Neural progenitor cell (in vitro differentiated cells): ENCODE results near the gene ZBTB7B. TPM values are rescaled to one million over a fixed set of nuclear protein-coding genes. Genes with fewer than 3 reads are reported as not detected.

Experiments
- DNase-seq: peaks from one replicate; pipeline ENCODE4 v3.0.0-alpha.2; 2016; ENCODE audit warnings: low spot score
- H2AFZ ChIP-seq: fragments of 200-600 bp; sonication (generic); replicated peaks from 2 replicates; pipeline ENCODE4 v1.6.1; 2016; ENCODE audit warnings: antibody characterized with exemption
- H3F3A ChIP-seq: fragments of 200-600 bp; sonication (generic); 2 replicates; pipeline ENCODE4 v1.6.1; 2016; ENCODE audit warnings: antibody characterized with exemption, low read depth
- H3K27ac ChIP-seq: fragments of 200-600 bp; sonication (generic); 2 replicates; pipeline ENCODE4 v1.5.1; 2016; ENCODE audit warnings: mild to moderate bottlenecking
- H3K27me3 ChIP-seq: fragments of 200-600 bp; sonication (generic); 2 replicates; pipeline ENCODE4 v1.6.1; 2016; ENCODE audit warnings: mild to moderate bottlenecking, moderate library complexity
- H3K36me3 ChIP-seq: fragments of 200-600 bp; sonication (generic); 2 replicates; pipeline ENCODE4 v1.5.1; 2016
- H3K4me1 ChIP-seq: fragments of 200-600 bp; sonication (generic); 2 replicates; pipeline ENCODE4 v1.6.1; 2016; ENCODE audit warnings: mixed run types
- H3K4me2 ChIP-seq: fragments of 200-600 bp; sonication (generic); 2 replicates; pipeline ENCODE4 v1.6.1; 2016
- H3K4me3 ChIP-seq: fragments of 200-600 bp; sonication (generic); 2 replicates; pipeline ENCODE4 v1.5.1; 2016
- H3K79me2 ChIP-seq: fragments of 200-600 bp; sonication (generic); 2 replicates; pipeline ENCODE4 v1.6.1; 2016; ENCODE audit warnings: low read depth
- H3K9ac ChIP-seq: fragments of 200-600 bp; sonication (generic); 2 replicates; pipeline ENCODE4 v1.6.1; 2016
- H3K9me3 ChIP-seq: fragments of 200-600 bp; sonication (generic); 2 replicates; pipeline ENCODE4 v1.5.1; 2016; ENCODE audit warnings: low read depth
- H4K20me1 ChIP-seq: fragments of 200-600 bp; sonication (generic); 2 replicates; pipeline ENCODE4 v1.6.1; 2016; ENCODE audit warnings: low read depth
- H3K27ac Mint-ChIP-seq: 3 replicates; pipeline ENCODE4 v1.8.0; 2021; ENCODE audit warnings: mixed read lengths
- H3K27me3 Mint-ChIP-seq: 2 replicates; pipeline ENCODE4 v1.8.0; 2022; ENCODE audit warnings: low read depth, mild to moderate bottlenecking, inconsistent platforms, moderate library complexity, mixed read lengths; ENCODE audit not compliant: insufficient read depth
- H3K36me3 Mint-ChIP-seq: 3 replicates; pipeline ENCODE4 v1.8.0; 2021; ENCODE audit warnings: mixed read lengths
- H3K4me1 Mint-ChIP-seq: 3 replicates; pipeline ENCODE4 v1.8.0; 2021; ENCODE audit warnings: mixed read lengths
- H3K4me3 Mint-ChIP-seq: 3 replicates; pipeline ENCODE4 v1.8.0; 2021; ENCODE audit warnings: mild to moderate bottlenecking, moderate library complexity, mixed read lengths
- H3K9me3 Mint-ChIP-seq: 3 replicates; pipeline ENCODE4 v1.8.0; 2020; ENCODE audit warnings: mixed read lengths
- EZH2 ChIP-seq: fragments of 200-600 bp; sonication (generic); IDR thresholded peaks from 2 replicates; pipeline ENCODE4 v1.6.1; 2017; ENCODE audit warnings: antibody characterized with exemption, mild to moderate bottlenecking, moderate library complexity
- EZH2phosphoT487 ChIP-seq: fragments of 200-600 bp; sonication (generic); IDR thresholded peaks from 2 replicates; pipeline ENCODE4 v1.6.1; 2017; ENCODE audit warnings: antibody characterized with exemption
- total RNA-seq: library from RNA; depleted of rRNA; stranded (reverse); fragments of >200 nt; gene quantifications from 2 replicates; pipeline ENCODE4 v1.2.3, GENCODE V29; 2015; ENCODE audit warnings: low replicate concordance
- TF ChIP-seq, protein P1 (sequence below): fragments of 200-600 bp; sonication (generic); IDR thresholded peaks from 2 replicates; pipeline ENCODE4 v1.5.1; 2017; ENCODE audit warnings: antibody characterized with exemption, mild to moderate bottlenecking

ZBTB7B gene
- total RNA-seq, 1 donor from 2014 or later, result 4.7 TPM

DNA sequence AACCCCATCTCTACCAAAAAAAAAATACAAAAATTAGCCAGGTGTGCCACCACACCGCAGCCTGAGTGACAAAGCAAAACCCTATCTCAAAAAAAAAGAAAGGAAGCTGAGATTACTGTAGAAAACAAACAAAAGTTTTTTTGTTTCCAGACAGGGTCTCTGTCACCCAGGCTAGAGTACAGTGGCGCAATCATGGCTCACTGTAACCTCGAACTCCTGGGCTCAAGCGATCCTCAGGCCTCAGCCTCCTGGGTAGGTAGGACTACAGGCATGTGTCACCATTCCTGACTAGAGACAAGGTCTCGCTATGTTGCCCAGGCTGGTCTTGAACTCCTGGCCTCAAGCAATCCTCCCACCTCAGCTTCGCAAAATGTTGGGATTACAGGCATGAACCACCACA, 38.2 kb upstream of the ZBTB7B start:
- no peaks in the 10 kb centered on the region for H3K27me3 ChIP-seq
- Mint-ChIP-seq H3K9me3 (no peaks in the 10 kb centered on the region), H3K4me3 (no peak overlapping the region), H3K4me1 (peaks cover 41% of the 10 kb centered on the region), H3K36me3 (peaks cover 19% of the 10 kb centered on the region), H3K27me3 (peaks cover 9% of the 10 kb centered on the region), H3K27ac (no peak overlapping the region)
- no peak overlapping the region for H3K9ac ChIP-seq
- no peaks in the 10 kb centered on the region for H3K9me3 ChIP-seq
- H3K4me1 ChIP-seq, result peaks cover 28% of the 10 kb centered on the region
- no peak for DNase-seq
- no peak overlapping the region for H2AFZ ChIP-seq
- H3K27ac ChIP-seq, result no peak overlapping the region
- TF ChIP-seq EZH2 (no peak), EZH2phosphoT487 (no peak)
- TF ChIP-seq, protein P1, sequence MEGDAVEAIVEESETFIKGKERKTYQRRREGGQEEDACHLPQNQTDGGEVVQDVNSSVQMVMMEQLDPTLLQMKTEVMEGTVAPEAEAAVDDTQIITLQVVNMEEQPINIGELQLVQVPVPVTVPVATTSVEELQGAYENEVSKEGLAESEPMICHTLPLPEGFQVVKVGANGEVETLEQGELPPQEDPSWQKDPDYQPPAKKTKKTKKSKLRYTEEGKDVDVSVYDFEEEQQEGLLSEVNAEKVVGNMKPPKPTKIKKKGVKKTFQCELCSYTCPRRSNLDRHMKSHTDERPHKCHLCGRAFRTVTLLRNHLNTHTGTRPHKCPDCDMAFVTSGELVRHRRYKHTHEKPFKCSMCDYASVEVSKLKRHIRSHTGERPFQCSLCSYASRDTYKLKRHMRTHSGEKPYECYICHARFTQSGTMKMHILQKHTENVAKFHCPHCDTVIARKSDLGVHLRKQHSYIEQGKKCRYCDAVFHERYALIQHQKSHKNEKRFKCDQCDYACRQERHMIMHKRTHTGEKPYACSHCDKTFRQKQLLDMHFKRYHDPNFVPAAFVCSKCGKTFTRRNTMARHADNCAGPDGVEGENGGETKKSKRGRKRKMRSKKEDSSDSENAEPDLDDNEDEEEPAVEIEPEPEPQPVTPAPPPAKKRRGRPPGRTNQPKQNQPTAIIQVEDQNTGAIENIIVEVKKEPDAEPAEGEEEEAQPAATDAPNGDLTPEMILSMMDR, result no peak
- no peaks in the 10 kb centered on the region for H3K36me3 ChIP-seq
- H4K20me1 ChIP-seq, result peaks cover 20% of the 10 kb centered on the region
- peaks cover 26% of the 10 kb centered on the region for H3F3A ChIP-seq
- peaks cover 55% of the 10 kb centered on the region for H3K79me2 ChIP-seq
- H3K4me3 ChIP-seq, result no peak overlapping the region
- no peak overlapping the region for H3K4me2 ChIP-seq

DNA sequence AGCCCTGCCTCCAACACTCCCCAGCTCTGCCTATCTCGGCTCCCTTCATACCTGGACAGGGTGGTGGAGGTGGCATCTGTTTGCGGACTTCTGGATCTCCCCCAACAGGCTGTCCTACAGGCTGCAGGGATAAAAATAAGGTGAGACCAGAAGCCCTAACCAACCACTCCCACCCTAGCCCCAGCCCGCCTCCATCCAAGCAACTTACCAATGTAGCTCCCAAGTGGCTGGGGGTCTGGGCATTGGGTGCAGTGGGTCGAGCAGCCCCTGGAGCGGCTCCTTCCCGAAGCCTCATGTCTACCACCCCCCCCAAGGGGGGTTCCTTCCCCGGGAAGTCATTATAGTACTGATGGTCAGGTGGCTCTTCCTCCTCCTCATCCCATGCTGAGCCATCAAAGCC, 36.5 kb upstream of the ZBTB7B start:
- Histone ChIP-seq H3K27ac (no peak overlapping the region), H3K27me3 (no peaks in the 10 kb centered on the region), H3K79me2 (peaks cover 49% of the 10 kb centered on the region), H3F3A (peaks cover 24% of the 10 kb centered on the region), H2AFZ (no peak overlapping the region), H4K20me1 (peaks cover 16% of the 10 kb centered on the region), H3K9me3 (no peaks in the 10 kb centered on the region), H3K36me3 (no peaks in the 10 kb centered on the region), H3K9ac (no peak overlapping the region), H3K4me1 (peaks cover 32% of the 10 kb centered on the region), H3K4me3 (no peak overlapping the region), H3K4me2 (no peak overlapping the region)
- H3K4me1 Mint-ChIP-seq, result peaks cover 42% of the 10 kb centered on the region
- H3K27ac Mint-ChIP-seq, result no peak overlapping the region
- H3K36me3 Mint-ChIP-seq, result peaks cover 19% of the 10 kb centered on the region
- DNase-seq, result no peak
- H3K27me3 Mint-ChIP-seq, result peaks cover 3% of the 10 kb centered on the region
- no peak overlapping the region for H3K4me3 Mint-ChIP-seq
- no peaks in the 10 kb centered on the region for H3K9me3 Mint-ChIP-seq
- TF ChIP-seq EZH2 (no peak), EZH2phosphoT487 (no peak)
- TF ChIP-seq, protein P1, result no peak

DNA sequence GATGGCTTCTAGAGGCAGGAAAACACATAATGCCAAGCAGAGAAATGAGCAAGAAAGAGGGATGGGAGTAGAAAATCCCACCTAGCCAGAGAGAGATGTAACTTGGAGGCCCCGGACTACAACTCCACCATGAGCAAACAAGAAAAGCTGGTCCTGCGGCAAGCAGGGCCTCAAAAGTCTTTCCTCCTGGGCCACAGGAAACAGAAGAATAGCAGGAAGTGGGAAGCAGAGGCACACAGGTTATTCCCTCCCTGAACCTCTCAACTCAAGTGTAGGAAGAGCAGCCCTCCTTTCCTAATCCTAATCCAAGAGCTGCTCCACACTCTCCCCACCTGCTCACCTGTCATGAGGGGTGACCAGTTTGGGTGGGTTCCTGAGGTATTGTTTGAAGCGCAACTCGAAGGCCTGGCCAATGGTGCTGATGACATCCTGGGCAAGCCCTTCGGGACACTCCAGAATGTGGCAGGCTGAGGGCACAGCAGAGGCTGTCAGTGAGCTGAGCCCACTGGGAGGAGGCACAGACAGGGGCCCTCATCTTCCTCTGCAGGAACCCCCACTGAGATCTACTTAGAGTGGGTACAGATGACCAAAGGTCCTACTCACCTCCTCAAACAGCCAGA, 35.2 kb upstream of the ZBTB7B start:
- H3K4me3 Mint-ChIP-seq, result no peak overlapping the region

More for the DNA sequence above, 35.2 kb upstream of the ZBTB7B start:
- H3K4me2 ChIP-seq, result no peak overlapping the region
- Mint-ChIP-seq H3K4me1 (peaks cover 47% of the 10 kb centered on the region), H3K36me3 (peaks cover 19% of the 10 kb centered on the region), H3K27ac (no peak overlapping the region), H3K27me3 (peaks cover 5% of the 10 kb centered on the region), H3K9me3 (no peaks in the 10 kb centered on the region)
- no peak for TF ChIP-seq EZH2phosphoT487
- TF ChIP-seq, protein P1, result no peak
- no peak for TF ChIP-seq EZH2
- peaks cover 13% of the 10 kb centered on the region for H4K20me1 ChIP-seq
- H3K79me2 ChIP-seq, result peaks cover 53% of the 10 kb centered on the region
- peaks cover 40% of the 10 kb centered on the region for H3K4me1 ChIP-seq
- no peak overlapping the region for H3K9ac ChIP-seq
- no peaks in the 10 kb centered on the region for H3K9me3 ChIP-seq
- H3K27me3 ChIP-seq, result no peaks in the 10 kb centered on the region
- no peak overlapping the region for H3K27ac ChIP-seq
- DNase-seq, result no peak
- peaks cover 29% of the 10 kb centered on the region for H3F3A ChIP-seq
- no peak overlapping the region for H3K4me3 ChIP-seq
- no peak overlapping the region for H2AFZ ChIP-seq
- H3K36me3 ChIP-seq, result no peaks in the 10 kb centered on the region
